Lung microvascular endothelial cell (primary cell): ENCODE results near the gene PHF19. TPM values are rescaled to one million over a fixed set of nuclear protein-coding genes. Genes with fewer than 3 reads are reported as not detected.

ENCODE experiments used
- DNase-seq, 2 donors: peaks; one replicate each; pipeline versions ENCODE4 v3.0.0 to v3.0.0-alpha.2; 2010; ENCODE audit warnings: low read depth in 2 of 2
- total RNA-seq: library from RNA; depleted of rRNA; stranded (reverse); fragments of >200 nt; gene quantifications from 2 replicates; pipeline ENCODE4 v1.2.1, GENCODE V29; 2014

Gene PHF19
- total RNA-seq: 9.3 and 22.2 TPM in 2 replicates

GRCh38 chr9:120876842-120877240 is at the start of gene PHF19:
Gene PHF19 (minus strand): TSS chr9:120877188. CDS start chr9:120874741, 2,447 bp downstream.
- DNase-seq: peak; percentile 43 to 54

DNA sequence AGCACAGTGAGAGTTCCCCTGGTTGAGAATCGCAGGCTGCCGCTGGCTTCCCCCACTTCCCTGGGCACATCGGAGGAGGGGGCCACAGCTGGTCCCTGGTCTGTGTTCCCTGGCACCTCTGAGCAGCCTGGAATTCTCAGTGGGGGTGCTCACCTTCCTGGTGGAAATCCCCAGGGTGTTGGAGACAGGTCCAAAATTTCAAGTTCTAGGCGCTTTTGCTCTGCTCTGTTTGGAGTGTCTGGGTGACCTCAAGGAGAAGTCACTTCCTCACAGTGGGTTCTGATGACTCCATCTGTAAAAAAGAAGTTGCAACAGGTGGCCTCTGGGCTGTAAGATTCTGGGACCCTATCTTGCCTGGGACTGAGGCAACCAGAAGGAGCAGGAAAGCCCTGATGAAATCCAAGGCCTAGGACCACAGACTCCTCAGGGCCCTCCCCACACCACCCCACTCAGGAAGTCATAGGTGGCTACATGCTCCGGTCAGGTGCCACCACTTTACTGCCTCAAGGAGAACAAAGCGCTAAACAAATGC is 49.5 kb upstream of the PHF19 start, which contains the start of gene TRAF1:
Gene TRAF1, minus strand, starts transcription at position 400 of the 532 bp plus-strand sequence. CDS start 721 bp downstream, outside the sequence.
- peak in 1 of 2 donors; percentile 8 for DNase-seq

- DNase-seq: peak; percentile 52 to 90
Observed at GRCh38 chr9:120925535-120926396, 48.8 kb upstream of the PHF19 start.

DNA sequence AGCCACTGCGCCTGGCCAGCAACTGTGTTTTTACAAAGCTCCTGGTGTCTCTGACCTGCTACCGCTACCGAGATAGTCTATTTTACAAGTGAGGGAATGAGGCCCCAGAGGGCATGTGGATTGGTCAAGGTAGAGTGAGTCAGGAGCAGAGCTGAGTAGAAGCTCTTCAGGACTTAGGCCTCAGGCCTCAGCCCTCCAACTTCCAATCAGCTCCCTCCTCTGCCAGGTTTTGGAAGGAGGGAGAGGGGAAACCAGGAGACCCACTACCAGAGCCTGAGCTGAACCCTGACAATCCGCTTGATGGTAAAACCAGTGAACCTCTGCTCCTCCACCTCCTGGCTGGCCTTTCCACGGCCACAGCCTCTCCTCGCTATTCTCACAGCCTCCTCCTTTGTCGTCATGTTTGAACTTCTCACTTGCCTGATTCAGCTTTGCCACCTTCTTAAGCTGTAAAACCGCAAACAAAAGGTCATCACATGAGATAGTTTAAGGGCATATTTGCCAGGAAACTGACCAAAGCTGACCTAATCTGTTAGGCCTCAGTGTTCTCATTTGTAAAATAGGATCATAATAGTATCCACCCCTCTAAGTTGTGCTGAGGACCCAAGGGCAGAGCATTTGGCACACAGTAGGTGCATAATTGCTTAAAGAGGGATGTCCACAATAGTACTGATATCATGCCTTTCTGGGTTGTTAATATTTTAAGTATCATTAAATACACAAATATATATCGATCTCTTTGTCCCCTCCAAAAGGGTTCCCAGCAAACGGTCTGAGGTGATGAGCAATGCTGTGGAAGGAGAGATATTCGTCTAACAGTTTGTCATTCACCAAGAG is 47.9 kb upstream of the PHF19 start:
- DNase-seq: peak in 1 of 2 donors; percentile 39

DNA sequence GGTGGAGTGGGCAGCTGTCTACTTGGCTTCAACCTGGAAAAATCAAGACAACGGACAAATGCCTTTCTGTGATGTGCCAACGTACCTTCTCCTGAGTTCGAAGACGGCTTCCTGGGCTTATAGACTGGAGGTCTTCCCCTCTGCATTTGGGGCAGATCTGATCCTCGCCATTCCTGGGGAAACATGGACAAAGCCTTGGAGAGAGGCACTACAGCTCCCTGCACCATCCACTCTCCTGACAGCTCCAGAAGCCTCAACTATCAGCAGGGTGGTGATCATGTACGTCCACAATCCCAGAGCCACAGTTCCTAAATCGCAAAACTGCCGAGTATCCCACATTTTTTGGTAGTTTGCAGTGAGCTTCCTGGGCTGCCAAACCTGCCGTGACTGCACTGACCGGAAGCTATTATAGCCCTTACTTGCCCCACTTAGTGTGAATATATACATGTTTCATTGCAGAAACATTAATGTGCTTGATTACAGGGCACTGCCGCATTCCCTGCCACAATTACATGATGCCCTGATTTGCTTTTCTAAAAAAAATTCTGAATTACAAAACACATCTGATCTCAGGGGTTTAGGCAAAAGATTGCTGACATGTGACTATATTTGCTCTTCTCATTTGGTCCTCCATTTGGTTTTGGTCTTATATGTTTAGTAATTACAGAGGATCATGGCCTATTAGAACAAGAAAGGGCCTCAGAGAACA is 46.8 kb upstream of the PHF19 start:
- DNase-seq: no peak

GRCh38 chr9:120922404-120923195 is 45.6 kb upstream of the PHF19 start:
- no peak for DNase-seq

DNA sequence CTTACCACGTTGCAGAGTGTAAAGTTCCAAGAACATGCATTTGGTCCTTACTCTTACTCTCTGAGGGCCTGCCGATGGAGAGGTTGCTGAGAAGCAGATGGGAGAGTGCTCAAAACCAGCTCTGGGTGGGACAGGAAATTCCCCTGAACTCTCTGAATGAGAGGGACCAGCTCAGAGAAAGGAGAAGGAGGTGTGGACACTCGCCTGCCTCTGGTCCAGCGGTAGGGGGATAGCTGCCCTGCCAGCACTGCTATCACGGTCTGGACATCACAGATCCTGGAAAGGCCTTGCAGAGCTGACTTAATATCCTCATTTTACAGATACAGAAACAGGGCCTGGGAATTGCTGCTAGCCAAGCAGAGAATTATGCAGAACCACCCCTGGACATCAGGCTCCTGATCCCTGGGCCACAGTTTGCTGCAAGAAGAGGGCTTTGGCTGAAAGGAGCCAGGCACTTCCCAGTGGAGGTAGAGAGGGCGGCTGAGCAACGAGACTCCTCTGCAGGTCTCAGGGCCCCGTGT is 44.7 kb upstream of the PHF19 start:
- no peak for DNase-seq

DNA sequence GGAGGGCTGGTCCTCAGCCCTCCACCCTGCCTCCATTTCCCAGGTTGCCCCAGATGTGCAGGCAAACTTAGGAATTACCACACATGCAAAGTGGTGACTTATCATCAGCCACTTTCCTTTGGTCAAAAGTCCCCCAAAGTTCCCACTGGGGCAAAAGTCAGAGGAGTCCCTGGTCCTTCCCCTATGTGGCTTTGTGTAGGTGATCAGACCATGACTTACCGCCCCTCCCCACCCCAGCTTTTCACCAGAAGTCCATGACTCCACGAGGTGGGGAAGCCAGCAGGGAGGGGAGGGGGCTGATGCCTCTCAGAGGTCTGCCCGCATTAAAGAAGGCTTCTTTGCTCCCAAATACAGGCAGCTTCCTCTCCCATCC is 43.8 kb upstream of the PHF19 start:
- no peak for DNase-seq

GRCh38 chr9:120919843-120920805 is 43.1 kb upstream of the PHF19 start:
- DNase-seq: no peak

- no peak for DNase-seq
Observed at GRCh38 chr9:120918931-120919842, 42.2 kb upstream of the PHF19 start.

GRCh38 chr9:120917929-120918762 is 41.2 kb upstream of the PHF19 start:
- no peak for DNase-seq

GRCh38 chr9:120916991-120917880 is 40.2 kb upstream of the PHF19 start:
- no peak for DNase-seq

- DNase-seq: peak in 1 of 2 donors; percentile 52
Observed at GRCh38 chr9:120916588-120916987, 39.6 kb upstream of the PHF19 start.

DNA sequence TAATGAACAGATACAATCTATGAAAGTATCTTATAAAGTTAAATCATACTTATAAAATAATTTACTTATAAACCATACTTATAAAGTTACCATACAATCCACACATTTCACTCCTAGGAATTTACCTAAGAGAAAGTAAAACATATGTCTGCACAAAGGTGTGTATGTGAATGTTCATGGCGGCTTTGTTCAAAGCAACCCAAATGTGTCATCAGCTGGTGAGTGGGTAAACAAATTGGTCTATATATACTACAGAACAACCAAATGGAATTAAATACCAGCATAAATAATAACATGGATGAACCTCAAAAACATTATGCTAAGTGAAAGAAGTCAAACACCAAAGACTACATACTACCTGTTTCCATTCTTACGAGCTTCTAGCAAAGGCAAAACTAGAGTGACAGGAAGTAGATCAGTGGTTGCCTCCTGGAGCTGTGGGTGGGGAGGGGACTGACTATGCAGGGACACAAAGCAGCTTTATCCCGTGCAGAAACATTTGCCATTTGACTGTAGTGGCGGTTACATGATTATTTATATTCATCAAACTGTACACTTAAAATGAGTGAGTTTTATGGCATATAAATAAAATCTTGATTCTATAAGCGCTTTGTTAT is 39.0 kb upstream of the PHF19 start:
- DNase-seq: no peak

DNA sequence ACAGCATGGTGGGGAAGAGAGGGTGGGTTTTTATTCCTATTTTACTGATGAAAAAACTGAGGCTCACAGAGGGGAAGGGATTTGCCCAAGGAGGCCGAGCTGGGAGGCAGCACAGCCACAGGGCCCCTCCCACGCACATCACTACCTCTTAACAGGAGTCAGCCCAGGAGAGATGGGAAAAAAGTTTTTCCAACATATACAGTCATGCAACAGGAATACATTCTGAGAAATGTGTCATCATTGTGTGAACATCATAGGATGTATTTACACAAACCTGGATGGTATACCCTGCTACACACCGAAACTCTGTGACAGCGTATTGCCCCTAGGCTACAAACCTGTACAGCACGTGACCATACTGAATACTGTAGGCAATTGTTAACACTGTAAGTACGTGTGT is 38.0 kb upstream of the PHF19 start:
- no peak for DNase-seq

- no peak for DNase-seq
Observed at GRCh38 chr9:120914396-120914795, 37.4 kb upstream of the PHF19 start.
